COLO829 (cell line): ENCODE measurements around the gene HMOX2.

Experiments used
- DNase-seq: peaks from one replicate; pipeline ENCODE4 v3.0.0; 2012; ENCODE audit warnings: low spot score

HMOX2 gene

DNA sequence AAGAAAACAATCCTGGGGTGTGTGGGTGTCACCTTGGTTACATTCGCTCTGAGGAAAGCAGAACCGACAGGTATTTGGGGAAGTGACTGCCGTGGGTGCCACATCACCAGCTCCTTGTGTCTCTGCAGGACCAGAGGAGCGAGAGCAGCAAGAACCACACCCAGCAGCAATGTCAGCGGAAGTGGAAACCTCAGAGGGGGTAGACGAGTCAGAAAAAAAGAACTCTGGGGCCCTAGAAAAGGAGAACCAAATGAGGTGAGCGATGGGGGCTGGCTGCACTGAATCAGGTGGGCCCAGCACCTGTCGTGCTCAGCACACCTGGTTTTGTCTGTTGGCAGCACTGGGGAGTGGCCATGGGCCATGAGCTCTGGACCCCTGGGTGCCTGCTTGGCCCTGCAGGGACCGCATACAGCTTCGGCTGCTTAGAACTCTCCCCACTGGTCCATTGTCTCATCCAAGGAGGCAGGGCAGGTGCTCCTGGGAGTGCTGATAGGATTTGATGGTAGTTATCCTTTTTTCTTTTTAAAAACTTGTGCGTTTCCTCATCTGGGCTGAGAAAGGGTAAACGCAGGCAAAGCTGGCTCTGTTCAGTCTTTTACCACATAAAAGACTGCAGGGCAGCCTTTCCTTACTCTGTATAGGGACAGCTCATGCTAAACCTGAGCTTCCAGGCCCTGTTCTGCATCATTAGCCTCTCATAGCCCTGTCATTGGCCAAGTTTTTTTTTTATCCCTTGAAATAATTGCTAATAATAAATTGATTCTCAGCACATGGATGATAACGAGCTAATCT, 29.4 kb downstream of the HMOX2 start:
- no peak for DNase-seq

DNA sequence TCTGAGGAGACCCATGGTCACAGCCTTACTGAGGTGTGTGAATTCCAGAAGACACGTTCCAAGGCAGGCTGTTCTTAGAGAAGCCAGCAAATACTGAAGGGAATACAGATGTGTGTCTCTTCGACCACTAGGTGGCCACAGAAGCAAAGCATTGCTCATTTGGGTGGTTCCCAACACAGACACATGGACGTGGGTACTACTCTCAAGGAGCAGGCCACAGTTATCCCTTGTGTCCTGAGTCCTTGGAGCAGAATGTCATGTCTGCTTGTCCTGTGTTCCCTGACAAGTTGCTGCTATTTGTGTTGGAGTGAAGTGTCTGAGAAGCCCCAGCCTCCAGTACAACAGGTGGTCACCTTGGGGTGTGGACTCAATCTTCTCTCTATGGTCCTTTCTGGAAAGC, 30.3 kb downstream of the HMOX2 start:
- peak; percentile 69 for DNase-seq

DNA sequence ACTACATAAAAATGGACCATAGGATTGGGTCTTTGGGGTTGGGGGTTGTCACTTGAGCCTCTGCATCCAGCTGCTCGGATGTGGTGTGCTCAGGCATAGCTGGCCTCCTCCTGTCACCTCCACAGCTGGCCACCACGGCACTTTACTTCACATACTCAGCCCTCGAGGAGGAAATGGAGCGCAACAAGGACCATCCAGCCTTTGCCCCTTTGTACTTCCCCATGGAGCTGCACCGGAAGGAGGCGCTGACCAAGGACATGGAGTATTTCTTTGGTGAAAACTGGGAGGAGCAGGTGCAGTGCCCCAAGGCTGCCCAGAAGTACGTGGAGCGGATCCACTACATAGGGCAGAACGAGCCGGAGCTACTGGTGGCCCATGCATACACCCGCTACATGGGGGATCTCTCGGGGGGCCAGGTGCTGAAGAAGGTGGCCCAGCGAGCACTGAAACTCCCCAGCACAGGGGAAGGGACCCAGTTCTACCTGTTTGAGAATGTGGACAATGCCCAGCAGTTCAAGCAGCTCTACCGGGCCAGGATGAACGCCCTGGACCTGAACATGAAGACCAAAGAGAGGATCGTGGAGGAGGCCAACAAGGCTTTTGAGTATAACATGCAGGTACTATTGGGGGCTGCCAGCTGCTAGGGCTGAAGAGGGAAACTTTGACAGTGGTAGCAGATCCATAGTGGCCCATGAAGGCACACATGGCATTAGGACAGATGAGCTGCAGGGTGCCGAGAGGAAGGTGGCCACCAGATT, 31.6 kb downstream of the HMOX2 start:
- no peak for DNase-seq

DNA sequence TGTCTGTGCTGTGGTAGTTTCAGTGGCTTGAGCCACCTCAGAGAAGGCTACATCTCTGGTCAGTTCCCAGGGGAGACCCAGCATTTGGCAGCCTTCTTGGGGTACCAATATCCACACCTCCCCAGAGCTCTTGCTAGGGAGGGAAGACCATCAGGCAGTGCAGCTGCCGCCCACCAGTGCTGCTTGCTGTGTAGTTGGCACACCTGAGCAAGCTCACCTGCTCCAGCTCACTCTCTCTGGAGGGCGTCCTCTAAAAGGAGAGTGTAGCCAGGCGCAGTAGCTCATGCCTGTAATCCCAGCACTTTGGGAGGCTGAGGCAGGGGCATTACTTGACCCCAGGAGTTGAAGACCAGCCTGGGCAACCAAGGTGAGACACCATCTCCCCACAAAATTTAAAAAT, 32.6 kb downstream of the HMOX2 start:
- no peak for DNase-seq

DNA sequence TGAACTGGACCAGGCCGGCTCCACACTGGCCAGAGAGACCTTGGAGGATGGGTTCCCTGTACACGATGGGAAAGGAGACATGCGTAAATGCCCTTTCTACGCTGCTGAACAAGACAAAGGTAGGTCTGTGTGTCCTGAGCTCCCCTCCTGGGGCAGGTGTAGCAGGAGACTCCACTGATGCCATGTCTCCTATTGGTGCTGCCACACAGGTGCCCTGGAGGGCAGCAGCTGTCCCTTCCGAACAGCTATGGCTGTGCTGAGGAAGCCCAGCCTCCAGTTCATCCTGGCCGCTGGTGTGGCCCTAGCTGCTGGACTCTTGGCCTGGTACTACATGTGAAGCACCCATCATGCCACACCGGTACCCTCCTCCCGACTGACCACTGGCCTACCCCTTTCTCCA, 33.2 kb downstream of the HMOX2 start:
- DNase-seq, result no peak

DNA sequence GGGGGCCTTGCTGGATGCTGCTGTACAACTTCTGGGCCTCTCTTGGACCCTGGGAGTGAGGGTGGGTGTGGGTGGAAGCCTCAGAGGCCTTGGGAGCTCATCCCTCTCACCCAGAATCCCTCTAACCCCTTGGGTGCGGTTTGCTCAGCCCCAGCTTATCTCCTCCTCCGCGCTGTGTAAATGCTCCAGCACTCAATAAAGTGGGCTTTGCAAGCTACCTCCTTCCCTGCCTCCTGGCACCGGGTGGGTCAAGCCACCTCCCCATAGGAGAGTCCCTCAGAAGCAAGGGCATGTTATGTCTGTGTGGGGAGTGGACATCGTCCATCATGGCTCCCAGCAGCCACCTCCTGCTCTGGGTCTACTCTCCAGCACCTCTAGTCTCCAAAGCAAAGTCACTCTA, 33.9 kb downstream of the HMOX2 start:
- DNase-seq, result no peak

DNA sequence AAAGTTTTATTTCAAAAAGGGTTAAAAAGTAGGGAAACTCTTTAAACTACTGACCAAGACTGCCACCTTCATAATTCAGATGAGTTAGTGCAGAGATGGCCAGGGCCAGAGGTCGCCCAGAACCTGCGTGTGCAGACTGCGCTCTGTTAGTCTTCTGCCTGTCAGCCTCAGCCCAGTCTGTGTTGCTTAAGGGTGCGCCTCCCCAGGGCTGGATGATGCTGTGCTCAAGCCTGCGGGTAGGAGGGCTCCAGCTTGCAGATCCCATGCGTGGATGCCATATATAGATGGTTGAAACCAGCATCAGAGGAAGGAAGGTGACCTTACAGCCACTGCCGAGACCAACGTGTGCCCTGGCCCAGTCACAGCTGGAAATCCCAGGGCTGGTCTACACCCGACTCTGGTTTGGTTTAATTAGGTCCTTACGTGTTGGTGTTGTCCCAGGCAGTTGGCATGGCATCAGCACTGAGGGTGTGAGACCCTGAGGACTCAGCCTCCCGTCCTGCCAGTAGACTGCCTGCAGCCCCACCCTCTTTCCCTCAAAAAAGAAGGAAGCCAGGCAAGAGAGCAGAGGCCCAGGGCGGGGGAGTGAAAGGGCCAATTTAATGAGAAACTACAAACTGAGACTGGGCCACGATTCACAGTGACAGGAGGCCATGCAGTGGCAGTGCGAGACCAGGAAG, 34.7 kb downstream of the HMOX2 start:
- no peak for DNase-seq

DNA sequence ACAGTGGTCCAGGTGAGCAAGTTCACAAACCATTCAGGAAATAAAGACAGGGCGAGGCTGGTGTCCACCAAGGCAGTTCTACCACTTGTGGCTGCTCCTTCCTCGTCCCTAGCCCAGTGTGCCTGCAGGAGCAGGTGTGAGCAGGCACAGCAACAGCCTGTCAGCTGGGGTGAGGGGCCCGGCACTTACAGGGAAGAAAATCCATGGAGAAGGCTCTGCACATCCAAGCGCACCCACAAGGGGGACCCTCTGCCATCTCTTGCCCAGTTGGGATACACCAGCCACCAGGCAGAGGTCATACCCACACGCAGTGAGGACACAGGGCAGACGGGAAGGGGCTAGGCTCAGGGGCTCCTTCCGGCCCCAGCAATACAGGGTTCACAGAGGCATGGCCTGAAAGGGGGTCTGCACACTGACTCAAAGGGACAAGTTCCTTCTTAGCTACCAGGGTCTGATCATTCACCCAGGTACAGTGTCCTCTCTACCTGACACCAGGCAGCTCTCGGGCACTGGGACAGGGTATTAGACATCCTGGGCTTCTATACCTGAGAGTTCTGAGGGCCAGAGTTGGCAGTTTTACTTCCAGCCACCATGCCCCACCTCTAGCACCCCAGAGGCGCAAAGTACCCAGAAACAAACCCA, 35.4 kb downstream of the HMOX2 start:
- peak; percentile 19 for DNase-seq

DNA sequence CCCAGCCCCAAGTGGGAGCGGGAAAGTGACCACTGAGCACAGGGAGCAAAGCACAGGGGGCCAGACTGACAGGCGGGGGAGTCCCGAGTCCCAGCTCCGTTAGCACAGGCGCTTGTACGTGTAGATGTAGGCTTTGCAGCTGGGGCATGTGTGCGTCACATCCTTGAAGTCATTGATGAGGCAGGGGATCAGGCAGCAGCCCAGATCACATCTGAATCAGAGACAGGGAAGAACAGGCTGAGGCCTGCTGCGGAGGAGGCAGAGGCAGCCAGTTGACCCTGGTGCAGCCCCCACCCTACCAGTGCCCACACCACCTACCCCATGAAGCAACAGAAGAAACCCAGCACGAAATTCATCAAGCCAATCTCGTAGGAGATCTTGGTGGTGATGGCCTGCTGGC, 36.3 kb downstream of the HMOX2 start:
- DNase-seq, result no peak

DNA sequence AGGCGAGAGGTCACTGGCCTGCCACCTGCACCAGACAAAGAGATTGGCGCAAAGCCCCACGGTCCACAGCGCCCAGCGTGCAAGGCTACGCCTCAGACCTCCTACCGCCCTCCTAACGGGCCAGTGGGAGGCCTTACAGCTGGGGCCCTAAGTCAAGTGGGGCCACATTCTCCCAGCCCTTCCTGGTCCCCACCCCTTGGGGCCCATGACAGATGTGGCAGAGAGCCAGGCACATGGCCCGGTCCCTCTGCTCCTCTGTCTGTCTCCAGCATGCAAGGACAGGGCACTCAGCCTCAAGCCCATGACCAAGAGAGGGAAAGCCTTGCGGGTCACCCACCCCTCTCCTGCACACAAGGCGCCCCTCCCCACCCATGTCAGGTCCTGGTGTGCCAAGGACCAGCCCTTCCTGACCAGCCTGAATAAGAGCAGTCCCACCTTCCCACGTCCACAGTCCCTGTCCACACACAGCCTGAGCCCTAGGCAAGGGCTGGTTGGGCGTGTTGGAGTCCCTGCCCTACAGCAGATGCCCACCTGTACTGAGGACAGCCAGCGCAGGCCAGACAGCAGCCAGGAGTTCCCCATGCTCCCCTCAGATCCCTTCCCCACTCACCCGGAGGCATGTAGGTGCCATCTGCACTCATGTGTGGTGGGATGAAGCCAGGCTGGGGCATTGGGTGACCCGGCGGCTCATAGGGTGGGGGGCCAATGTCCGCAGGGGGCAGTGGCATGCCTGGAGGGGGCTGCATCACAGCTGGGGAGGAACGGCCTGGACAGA, 37.1 kb downstream of the HMOX2 start:
- DNase-seq, result no peak

DNA sequence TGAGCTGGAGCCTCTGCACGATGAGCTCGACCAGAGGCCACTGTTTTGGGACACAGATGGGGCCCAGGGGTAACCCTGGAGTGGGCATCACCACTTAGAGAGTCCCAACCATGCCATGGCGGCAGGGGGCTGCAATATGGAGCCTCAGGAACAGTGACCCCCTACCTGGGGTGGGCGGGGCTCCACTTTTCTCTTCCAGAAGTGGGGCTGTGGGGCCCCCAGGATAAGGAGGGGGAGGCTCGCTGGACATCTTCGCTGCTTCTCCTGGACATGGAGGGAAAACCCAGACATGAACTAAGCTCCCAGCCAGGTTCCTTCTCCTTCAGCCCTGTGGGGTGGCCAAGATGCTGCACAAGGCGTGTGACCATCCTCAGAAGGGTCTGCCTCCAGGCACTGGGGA, 37.7 kb downstream of the HMOX2 start:
- no peak for DNase-seq

DNA sequence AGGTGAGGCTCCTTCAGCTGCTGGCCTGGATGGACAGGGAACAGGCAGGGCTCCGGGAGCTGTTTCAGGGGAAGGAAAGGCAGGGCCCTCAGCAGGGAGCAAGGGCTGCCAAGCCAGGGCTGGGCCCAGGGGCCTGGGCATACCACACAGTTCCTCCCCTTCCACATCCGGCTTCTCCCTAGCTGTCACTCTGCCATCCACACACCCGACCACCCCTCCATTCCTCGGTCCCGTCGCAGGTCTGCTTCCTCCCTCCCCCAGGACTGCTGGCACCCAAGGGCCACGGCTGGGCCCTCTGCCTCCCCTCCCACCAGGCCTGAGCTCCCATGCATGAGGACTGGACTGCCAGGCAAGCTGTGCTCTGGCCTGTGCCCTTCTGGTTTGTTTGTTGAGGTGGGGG, 38.4 kb downstream of the HMOX2 start:
- no peak for DNase-seq

DNA sequence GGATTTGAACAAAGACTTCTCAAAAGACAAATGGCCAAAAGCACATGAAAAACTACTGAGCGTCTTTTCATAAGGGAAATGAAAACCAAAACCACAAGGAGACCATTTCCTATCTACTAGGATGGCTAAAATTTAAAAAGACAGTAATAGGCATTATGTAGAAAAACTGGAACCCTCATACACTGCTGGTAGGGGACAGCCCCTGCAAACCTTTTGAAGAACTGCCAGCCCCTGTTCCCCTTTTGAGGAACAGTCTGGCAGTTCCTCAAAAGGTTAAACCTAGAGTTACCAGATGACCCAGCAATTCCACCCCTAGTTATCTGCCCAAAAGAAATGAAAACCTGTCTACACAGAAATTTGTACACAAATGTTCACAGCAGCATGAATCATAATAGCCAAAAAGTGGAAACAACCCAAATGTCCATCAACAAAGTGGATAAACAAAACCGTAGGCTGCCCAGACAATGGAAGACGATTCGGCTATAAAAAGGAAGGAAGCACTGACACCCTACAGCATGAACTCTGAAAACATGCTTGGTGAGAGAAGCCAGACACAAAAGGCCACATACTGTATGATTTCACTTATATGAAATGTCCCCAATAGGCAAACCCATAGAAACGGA, 39.5 kb downstream of the HMOX2 start:
- no peak for DNase-seq

DNA sequence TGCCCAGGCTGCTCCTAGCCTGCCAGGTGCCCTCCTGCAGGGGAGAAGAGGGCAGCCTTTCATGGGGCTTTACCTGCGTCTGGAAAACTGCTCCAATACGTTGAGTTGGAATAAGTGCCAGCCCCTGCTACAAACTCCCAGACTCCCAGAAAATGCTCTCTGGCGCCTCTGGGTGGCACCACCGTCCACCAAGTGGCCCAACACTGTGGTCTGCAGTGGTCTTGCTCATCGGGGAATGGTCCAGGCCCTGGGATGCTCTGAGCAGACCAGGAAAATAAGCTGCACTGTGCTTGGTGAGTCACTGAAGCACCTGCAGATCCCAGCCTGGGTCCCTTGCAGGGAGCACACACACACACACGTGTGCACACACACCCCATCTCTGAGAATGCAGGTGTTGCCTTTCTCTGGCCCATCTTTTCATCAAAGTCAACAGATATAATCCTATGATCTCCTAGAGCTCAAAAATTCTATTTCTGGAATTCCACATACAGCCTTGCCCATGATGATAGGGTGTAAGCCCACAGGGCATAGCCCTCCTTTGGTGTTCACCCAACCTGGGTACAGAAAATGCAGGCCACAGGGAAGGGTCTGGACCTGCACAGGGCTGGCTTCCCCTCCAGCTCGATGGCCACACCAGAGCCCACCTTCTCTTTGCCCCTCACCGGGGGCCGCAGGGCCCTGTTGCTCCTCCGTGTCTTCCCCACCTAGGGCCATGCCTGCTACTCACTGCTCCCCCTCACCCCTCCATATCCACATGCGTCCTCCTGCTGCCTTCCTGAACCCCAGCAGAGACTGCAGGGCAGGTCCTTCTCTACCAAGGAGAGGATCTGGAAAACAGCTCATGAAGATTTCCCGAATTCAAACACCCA, 41.8 kb downstream of the HMOX2 start:
- DNase-seq, result no peak

DNA sequence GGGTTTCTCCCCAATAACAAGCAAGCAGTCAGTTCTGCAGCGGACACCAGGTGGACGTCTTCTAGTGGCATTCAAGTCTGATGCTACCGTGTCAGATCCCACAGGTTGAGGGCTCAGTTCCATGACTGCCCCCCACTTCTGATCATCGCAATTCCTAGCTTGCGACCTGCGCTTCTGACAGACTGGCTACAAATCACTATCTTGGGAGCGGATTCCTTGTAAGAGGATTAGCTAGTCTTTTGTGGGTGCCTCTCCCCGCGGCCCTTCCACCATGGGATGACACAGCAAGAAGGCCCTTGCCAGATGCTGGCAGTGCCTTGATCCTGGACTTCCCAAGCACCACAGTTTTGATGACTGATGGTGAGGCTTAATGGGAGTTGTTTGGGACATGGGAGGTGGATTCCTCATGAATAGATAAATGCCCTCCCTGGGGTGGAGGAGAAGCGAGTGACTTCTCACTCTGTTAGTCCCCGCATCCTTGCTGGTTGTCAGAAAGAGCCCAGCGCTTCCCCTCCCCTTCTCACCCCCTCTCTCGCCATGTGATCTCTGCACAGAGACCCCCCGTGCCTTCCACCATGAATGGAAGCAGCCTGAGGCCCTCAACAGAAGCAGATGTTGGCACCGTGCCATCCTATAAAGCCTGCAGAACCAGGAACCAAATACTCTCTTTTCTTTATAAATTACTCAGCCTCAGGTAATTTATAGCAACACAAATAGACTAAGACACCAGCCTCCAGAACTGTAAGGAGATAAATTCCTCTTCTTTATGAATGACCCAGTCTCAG, 43.3 kb downstream of the HMOX2 start:
- no peak for DNase-seq

DNA sequence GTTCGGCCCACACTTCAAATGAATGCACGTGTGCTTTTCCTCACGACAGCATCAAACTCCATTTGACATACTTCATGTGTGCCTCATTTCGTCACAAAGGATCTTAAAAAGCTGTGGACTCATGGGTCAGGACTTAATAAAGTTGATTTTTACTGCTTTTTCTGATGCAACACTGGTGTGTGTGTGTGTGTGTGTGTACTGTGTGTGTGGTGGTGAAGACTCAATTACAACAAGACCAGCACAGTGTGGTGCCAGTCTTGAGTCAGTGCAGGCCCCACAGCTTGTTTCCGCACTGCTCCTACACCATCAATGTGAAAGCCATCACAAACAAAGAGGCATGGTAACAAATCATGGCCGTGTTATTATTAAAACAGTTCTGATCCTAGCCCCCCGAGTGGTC, 44.7 kb downstream of the HMOX2 start:
- no peak for DNase-seq

DNA sequence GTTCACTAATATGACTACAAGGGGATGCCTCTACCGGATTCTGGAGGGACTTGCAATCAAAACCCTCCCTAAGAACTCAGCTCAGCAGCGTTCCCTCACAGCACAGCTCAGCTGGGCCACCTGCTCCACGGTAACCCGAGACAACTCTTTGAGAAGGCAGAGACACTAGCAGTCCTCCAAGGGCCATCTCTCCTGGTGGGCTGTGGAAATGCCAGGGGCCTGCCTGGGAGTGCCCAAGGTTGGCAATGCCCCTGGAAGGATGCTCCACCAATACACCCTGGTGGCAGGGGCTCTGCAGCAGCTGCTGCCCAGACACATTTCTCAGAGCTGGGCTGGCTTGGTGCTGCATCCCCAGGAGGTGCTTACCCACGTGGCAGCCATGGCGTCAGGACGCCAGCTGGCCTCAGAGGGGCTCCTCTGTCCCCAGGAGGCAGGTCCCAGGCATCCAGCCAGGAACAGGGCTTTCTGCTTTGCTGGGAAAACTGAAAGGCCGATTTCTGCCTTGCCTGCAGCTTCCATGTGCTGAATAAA, 45.9 kb downstream of the HMOX2 start:
- no peak for DNase-seq

DNA sequence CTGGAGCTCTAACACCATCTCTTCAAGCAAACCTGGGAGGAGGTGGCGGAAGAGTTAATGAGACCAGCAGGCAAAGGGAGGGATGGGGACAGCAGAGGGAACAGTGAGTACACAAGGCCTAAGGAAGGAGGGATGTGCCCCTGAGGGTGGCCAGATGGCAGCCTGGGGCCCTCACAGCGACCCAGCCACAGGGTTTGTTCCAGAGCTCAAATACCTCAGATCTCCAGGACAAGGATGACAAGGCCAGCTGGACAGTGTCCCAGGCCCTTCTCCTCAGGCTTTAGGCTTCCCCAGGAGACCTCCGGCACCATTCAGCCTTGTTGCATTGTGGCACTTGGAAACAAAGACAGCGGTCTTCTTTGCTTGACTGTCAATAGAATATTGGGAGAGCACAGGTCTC, 47.5 kb downstream of the HMOX2 start:
- no peak for DNase-seq

DNA sequence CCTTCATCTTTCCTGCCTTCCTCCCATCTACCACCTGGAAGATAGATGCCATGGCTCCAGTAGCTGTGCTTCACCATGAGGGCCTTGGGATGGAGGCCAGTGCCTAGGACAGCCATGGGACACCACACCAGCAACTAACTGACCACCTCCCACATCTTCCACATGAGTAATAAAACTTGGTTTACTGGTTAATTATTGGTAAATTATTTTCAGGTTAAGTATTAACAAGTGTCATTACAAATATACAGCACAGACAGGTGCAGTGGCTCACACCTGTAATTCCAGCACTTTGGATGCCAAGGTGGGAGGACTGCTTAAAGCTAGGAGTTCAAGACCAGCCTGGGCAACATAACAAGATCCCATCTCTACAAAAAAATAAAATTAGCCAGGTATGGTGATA, 48.4 kb downstream of the HMOX2 start:
- DNase-seq, result no peak
